MM.1S (cell line): ENCODE results near the gene PPP4R4.

Source experiments
- DNase-seq: peaks from one replicate; pipeline ENCODE4 v3.0.0-alpha.2; 2015
- H2AFZ ChIP-seq: fragments of 300-600 bp; sonication (generic); 2 replicates; pipeline ENCODE4 v1.6.0; 2016; ENCODE audit warnings: antibody characterized with exemption, low read length
- H3F3A ChIP-seq: fragments of 300-600 bp; sonication (generic); 2 replicates; pipeline ENCODE4 v1.6.1; 2016; ENCODE audit warnings: mild to moderate bottlenecking, antibody characterized with exemption, low read length, moderate library complexity, mixed read lengths; ENCODE audit not compliant: insufficient read depth
- H3K27ac ChIP-seq: fragments of 300-600 bp; sonication (generic); 2 replicates; pipeline ENCODE4 v1.5.1; 2016; ENCODE audit warnings: mild to moderate bottlenecking, low read length
- H3K27me3 ChIP-seq: fragments of 300-600 bp; sonication (generic); replicated peaks from 2 replicates; pipeline ENCODE4 v1.6.0; 2016; ENCODE audit warnings: low read length; ENCODE audit not compliant: insufficient read depth
- H3K36me3 ChIP-seq: fragments of 300-600 bp; sonication (generic); replicated peaks from 2 replicates; pipeline ENCODE4 v1.6.1; 2016; ENCODE audit warnings: mild to moderate bottlenecking, low read length, mixed read lengths; ENCODE audit not compliant: insufficient read depth
- H3K4me1 ChIP-seq: fragments of 300-600 bp; sonication (generic); 2 replicates; pipeline ENCODE4 v1.6.1; 2016; ENCODE audit warnings: low read length, mixed read lengths
- H3K4me2 ChIP-seq: fragments of 300-600 bp; sonication (generic); 2 replicates; pipeline ENCODE4 v1.6.0; 2016; ENCODE audit warnings: low read depth, low read length
- H3K4me3 ChIP-seq: fragments of 300-600 bp; sonication (generic); 2 replicates; pipeline ENCODE4 v1.5.1; 2016; ENCODE audit warnings: low read length, mixed read lengths
- H3K79me2 ChIP-seq: fragments of 300-600 bp; sonication (generic); 2 replicates; pipeline ENCODE4 v1.6.1; 2016; ENCODE audit warnings: mixed run types, low read length, mixed read lengths
- H3K9ac ChIP-seq: fragments of 300-600 bp; sonication (generic); 2 replicates; pipeline ENCODE4 v1.6.1; 2016; ENCODE audit warnings: low read length, mixed read lengths
- H3K9me2 ChIP-seq: fragments of 300-600 bp; sonication (generic); replicated peaks from 2 replicates; pipeline ENCODE4 v1.6.1; 2016; ENCODE audit warnings: mild to moderate bottlenecking, low read length, mixed read lengths; ENCODE audit not compliant: insufficient read depth
- H3K9me3 ChIP-seq: fragments of 300-600 bp; sonication (generic); replicated peaks from 2 replicates; pipeline ENCODE4 v1.6.1; 2016; ENCODE audit warnings: mild to moderate bottlenecking, low read length, mixed read lengths; ENCODE audit not compliant: insufficient read depth
- H4K20me1 ChIP-seq: fragments of 300-600 bp; sonication (generic); 2 replicates; pipeline ENCODE4 v1.6.1; 2016; ENCODE audit warnings: mild to moderate bottlenecking, low read length, moderate library complexity, mixed read lengths; ENCODE audit not compliant: insufficient read depth
- CTCF ChIP-seq: fragments of 300-600 bp; sonication (generic); IDR thresholded peaks from 2 replicates; pipeline ENCODE4 v1.5.1; 2016; ENCODE audit warnings: antibody characterized with exemption, low read length, mixed read lengths
- EZH2 ChIP-seq: fragments of 300-600 bp; sonication (generic); optimal IDR thresholded peaks from 2 replicates; pipeline ENCODE3; 2017; ENCODE audit warnings: low read depth, mild to moderate bottlenecking, antibody characterized with exemption, low read length, mixed read lengths
- EZH2phosphoT487 ChIP-seq: fragments of 300-600 bp; sonication (generic); IDR thresholded peaks from 2 replicates; pipeline ENCODE4 v1.6.1; 2018; ENCODE audit warnings: antibody characterized with exemption, low read length

PPP4R4 gene

GRCh38 chr14:94284221-94284620, 110.1 kb downstream of the PPP4R4 start:
- Histone ChIP-seq H3K79me2 (no peaks in the 10 kb centered on the region), H3K4me2 (no peak overlapping the region), H3K9me3 (no peaks in the 10 kb centered on the region), H3K9ac (no peak overlapping the region), H3K9me2 (no peaks in the 10 kb centered on the region), H3K36me3 (no peaks in the 10 kb centered on the region), H3K27me3 (no peaks in the 10 kb centered on the region), H3F3A (no peaks in the 10 kb centered on the region), H4K20me1 (no peaks in the 10 kb centered on the region), H3K4me3 (no peak overlapping the region), H3K4me1 (no peaks in the 10 kb centered on the region), H3K27ac (no peak overlapping the region), H2AFZ (no peak overlapping the region)
- no peak for DNase-seq
- TF ChIP-seq CTCF (no peak), EZH2phosphoT487 (no peak), EZH2 (no peak)

DNA sequence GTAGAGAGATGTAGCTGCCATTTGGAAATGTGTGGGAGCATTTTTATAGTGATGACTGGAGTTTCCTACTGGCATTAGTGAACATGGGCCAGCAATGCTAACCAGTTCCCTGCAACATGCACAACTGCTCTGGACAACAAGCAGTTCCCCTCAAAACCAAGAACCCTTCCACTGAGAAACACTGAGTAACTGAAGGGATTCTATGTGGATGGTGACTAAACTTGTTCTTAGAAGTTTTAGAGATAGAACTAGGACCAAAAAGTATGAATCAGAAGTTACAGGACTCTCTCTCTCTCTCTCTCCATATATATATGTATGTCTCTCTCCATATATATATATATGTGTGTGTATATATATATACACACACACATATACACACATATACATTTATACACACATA, 111.0 kb downstream of the PPP4R4 start:
- TF ChIP-seq EZH2phosphoT487 (no peak), CTCF (no peak), EZH2 (no peak)
- no peaks in the 10 kb centered on the region for H3K36me3 ChIP-seq
- H4K20me1 ChIP-seq, result no peaks in the 10 kb centered on the region
- H3K4me2 ChIP-seq, result no peak overlapping the region
- no peaks in the 10 kb centered on the region for H3K4me1 ChIP-seq
- H3K27me3 ChIP-seq, result no peaks in the 10 kb centered on the region
- H3K27ac ChIP-seq, result no peak overlapping the region
- H2AFZ ChIP-seq, result no peak overlapping the region
- no peaks in the 10 kb centered on the region for H3K9me2 ChIP-seq
- H3F3A ChIP-seq, result no peaks in the 10 kb centered on the region
- H3K9ac ChIP-seq, result no peak overlapping the region
- H3K4me3 ChIP-seq, result no peak overlapping the region
- no peaks in the 10 kb centered on the region for H3K9me3 ChIP-seq
- DNase-seq, result no peak
- no peaks in the 10 kb centered on the region for H3K79me2 ChIP-seq

DNA sequence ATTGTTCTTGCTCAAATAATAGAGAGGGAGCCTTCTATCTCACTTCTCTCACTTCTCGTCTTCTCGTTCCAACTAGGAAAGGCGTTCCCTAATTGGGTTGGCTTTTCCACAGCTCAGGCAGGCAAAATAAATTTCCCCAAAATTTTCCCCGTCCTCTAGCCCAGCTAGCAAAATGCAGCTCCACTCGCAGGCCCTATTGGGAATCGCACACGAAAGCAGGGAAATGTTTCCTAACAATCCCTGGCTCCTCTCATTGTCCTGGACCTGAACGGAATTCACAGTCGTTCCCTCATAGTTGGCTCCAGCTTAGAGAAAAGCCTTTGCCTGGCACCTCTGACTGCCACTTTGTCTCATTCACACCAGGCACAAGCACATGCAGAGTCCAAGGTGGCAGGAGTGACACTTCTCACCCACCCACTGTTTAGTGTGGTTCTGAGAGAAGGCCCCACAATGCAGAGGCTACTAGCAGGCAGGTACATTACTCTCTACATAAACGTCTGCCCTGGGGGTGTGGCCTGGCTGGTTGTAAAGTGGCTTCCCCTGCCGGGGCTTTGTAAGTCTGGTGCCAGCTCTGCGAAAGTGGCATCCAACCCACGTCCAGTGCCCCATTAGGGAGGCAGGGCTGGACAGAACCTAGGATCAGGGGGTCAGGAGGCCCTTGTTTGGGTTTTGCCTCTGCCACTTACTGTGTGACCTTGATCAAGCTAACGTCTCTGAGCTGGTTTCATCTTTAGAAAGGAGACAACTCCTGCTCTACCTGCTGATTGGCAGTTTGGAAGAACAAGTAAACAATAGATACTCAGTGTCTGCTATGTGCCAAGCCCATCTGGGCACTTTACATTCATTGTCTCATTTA, 114.7 kb downstream of the PPP4R4 start:
- TF ChIP-seq EZH2phosphoT487, result no peak
- TF ChIP-seq EZH2, result no peak
- no peak for TF ChIP-seq CTCF
- no peak overlapping the region for H3K27ac ChIP-seq
- H3K36me3 ChIP-seq, result no peaks in the 10 kb centered on the region
- H3K79me2 ChIP-seq, result no peaks in the 10 kb centered on the region
- no peaks in the 10 kb centered on the region for H3K9me3 ChIP-seq
- no peaks in the 10 kb centered on the region for H3K27me3 ChIP-seq
- no peak for DNase-seq
- H3F3A ChIP-seq, result no peaks in the 10 kb centered on the region
- no peak overlapping the region for H3K4me3 ChIP-seq
- no peaks in the 10 kb centered on the region for H4K20me1 ChIP-seq
- H3K9me2 ChIP-seq, result no peaks in the 10 kb centered on the region
- H3K4me2 ChIP-seq, result no peak overlapping the region
- H3K9ac ChIP-seq, result no peak overlapping the region
- no peak overlapping the region for H2AFZ ChIP-seq
- H3K4me1 ChIP-seq, result no peaks in the 10 kb centered on the region
